Right lobe of liver (tissue), 6 donors: ENCODE measurements around the gene MT1M. TPM values are rescaled to one million over a fixed set of nuclear protein-coding genes. Genes with fewer than 3 reads are reported as not detected.
"Not testable (repeated sequence)": the region's sequence is repeated elsewhere in the genome, so short reads cannot be mapped to it uniquely, and the experiment has no call there.

Experiments
- ATAC-seq, 4 donors: fragments of 200-7000 bp; cut with Tn5 transposase; one replicate each; pipeline ENCODE4 v1.9.1; 2020; ENCODE audit warnings: mild to moderate bottlenecking in 4 of 4, moderate library complexity in 4 of 4
- DNase-seq, 3 donors: peaks; one replicate each; pipeline ENCODE4 v3.0.0-alpha.2; 2020
- H3K27ac ChIP-seq, 3 donors: fragments of 200-600 bp; one replicate each; pipeline ENCODE4 v1.8.0; 2022
- H3K27me3 ChIP-seq, 2 donors: fragments of 200-600 bp; one replicate each; pipeline ENCODE4 v1.8.0; 2022
- H3K36me3 ChIP-seq, 4 donors: fragments of 200-600 bp; sonication (generic) in 1 of 4; one replicate each; pipeline versions ENCODE4 v1.5.1 to v1.8.0; 2017 to 2022; ENCODE audit warnings: control low read depth in 1 of 4
- H3K4me1 ChIP-seq, 4 donors: fragments of 200-600 bp; sonication (generic) in 1 of 4; one replicate each; pipeline versions ENCODE4 v1.5.1 to v1.8.0; 2017 to 2022; ENCODE audit warnings: control low read depth in 1 of 4
- H3K4me3 ChIP-seq, 3 donors: fragments of 200-600 bp; one replicate each; pipeline ENCODE4 v1.8.0; 2022
- H3K9me3 ChIP-seq, 4 donors: fragments of 200-600 bp; sonication (generic) in 1 of 4; one replicate each; pipeline versions ENCODE4 v1.5.1 to v1.8.0; 2017 to 2022; ENCODE audit warnings: control low read depth in 1 of 4
- CTCF ChIP-seq, 4 donors: fragments of 200-600 bp in 3 of 4; fragments of 450-650 bp in 1 of 4; IDR thresholded peaks; one replicate each; pipeline versions ENCODE4 v1.5.1 to v1.8.0; 2016 to 2022; ENCODE audit warnings: antibody characterized with exemption in 4 of 4, mild to moderate bottlenecking in 2 of 4
- POLR2A ChIP-seq: fragments of 450-650 bp; IDR thresholded peaks from one replicate; pipeline ENCODE4 v1.6.1; 2017; ENCODE audit warnings: antibody characterized with exemption, mild to moderate bottlenecking
- WGBS: methylation state at CpG from one replicate; pipeline ENCODE4 v1.1.6; 2018; ENCODE audit warnings: low coverage, low lambda C conversion rate; ENCODE audit not compliant: insufficient coverage; ENCODE audit errors: missing lambda C conversion rate; 5-methylcytosine and 5-hydroxymethylcytosine counted together
- intact Hi-C, 2 donors: fragments of 100-400 bp; cut with DNase I; formaldehyde crosslinking; loops; one replicate each; pipeline versions ENCODE4 v1.11.2 to v1.14.1; 2022
- total RNA-seq, 6 experiments: library from RNA; depleted of rRNA in 2 of 6; stranded (reverse); fragments of >200 nt in 2 of 6; fragmentation: NEBNext Ultra II Directional in 3 of 6; extraction: Animal tissue kit (Norgen Biotek cat#: 25700) in 3 of 6; gene quantifications; one replicate each; pipeline versions ENCODE4 v1.1.0 to v1.2.4, GENCODE V29; 2016 to 2023
- donor health status: DM: no; HTN: yes; CAD: no.
- donor health status: DM: no; HTN: no; CAD: no.
- donor health status: DM: no; HTN: no; CAD: no.
- donor health status: DM: no; HTN: yes; CAD: no.
- donor health status: DM: no; HTN: yes; CAD: no.

The MT1M gene
- total RNA-seq, 6 experiments from 2014 or later: 8.6 to 569 (median 84.5) TPM

- DNase-seq: no peak
- WGBS: no CpG with 5 or more reads among the region's 2 CpGs
- peaks cover 0 to 9% (median 0%) of the 10 kb centered on the region in 4 donors for H3K4me1 ChIP-seq
- no peak for ATAC-seq
- H3K27ac ChIP-seq: peak overlapping the region in 2 of 3 donors; percentile 69 to 88
- no peaks in the 10 kb centered on the region for H3K9me3 ChIP-seq
- H3K27me3 ChIP-seq: no peaks in the 10 kb centered on the region
- intact Hi-C loops: no loop called here
- TF ChIP-seq CTCF (IDR thresholded peaks at IDR 0.05) (no peak), POLR2A (no peak)
- H3K4me3 ChIP-seq: peak overlapping the region; percentile 18 to 85 (median 73)
- no peaks in the 10 kb centered on the region for H3K36me3 ChIP-seq
Observed at GRCh38 chr16:56670620-56670934, 38.1 kb downstream of the MT1M start.

- H3K9me3 ChIP-seq, intact Hi-C loops, ATAC-seq, H3K36me3 ChIP-seq, H3K27me3 ChIP-seq, H3K4me1 ChIP-seq, DNase-seq: not testable (repeated sequence)
- peak overlapping the region in 1 of 3 donors; percentile 88 for H3K27ac ChIP-seq
- H3K4me3 ChIP-seq: peak overlapping the region in 1 of 3 donors; percentile 73
- 14% methylated on average over 1 of the region's 2 CpGs for WGBS
Observed at GRCh38 chr16:56671691-56672090, 39.2 kb downstream of the MT1M start.

GRCh38 chr16:56672171-56672570 is 39.7 kb downstream of the MT1M start:
- H3K36me3 ChIP-seq, H3K4me1 ChIP-seq, DNase-seq, intact Hi-C loops, H3K9me3 ChIP-seq, H3K4me3 ChIP-seq, H3K27me3 ChIP-seq, ATAC-seq: not testable (repeated sequence)
- WGBS: 77% methylated on average over 3 of the region's 3 CpGs
- peak overlapping the region in 1 of 3 donors; percentile 88 for H3K27ac ChIP-seq

- no peak overlapping the region for H3K27ac ChIP-seq
- TF ChIP-seq CTCF (IDR thresholded peaks at IDR 0.05): no peak
- TF ChIP-seq POLR2A: no peak
- no peaks in the 10 kb centered on the region for H3K27me3 ChIP-seq
- DNase-seq (no peak), ATAC-seq (no peak)
- WGBS: 80% methylated on average over 10 of the region's 11 CpGs
- no peaks in the 10 kb centered on the region for H3K36me3 ChIP-seq
- intact Hi-C loops: no loop called here
- no peak overlapping the region for H3K4me3 ChIP-seq
- no peaks in the 10 kb centered on the region for H3K9me3 ChIP-seq
- peaks cover 0 to 9% (median 0%) of the 10 kb centered on the region in 4 donors for H3K4me1 ChIP-seq
Observed at GRCh38 chr16:56672761-56673536, 40.5 kb downstream of the MT1M start.

GRCh38 chr16:56673921-56674320 is 41.5 kb downstream of the MT1M start:
- H3K4me3 ChIP-seq: no peak overlapping the region
- intact Hi-C loops: no loop called here
- H3K9me3 ChIP-seq: no peaks in the 10 kb centered on the region
- H3K27me3 ChIP-seq: no peaks in the 10 kb centered on the region
- ATAC-seq: peak; percentile 28 to 63 (median 44)
- 25% methylated on average over 12 of the region's 12 CpGs for WGBS
- no peak overlapping the region for H3K27ac ChIP-seq
- no peak for TF ChIP-seq POLR2A
- peak; percentile 66 to 78 (median 72) for TF ChIP-seq CTCF (IDR thresholded peaks at IDR 0.05)
- H3K4me1 ChIP-seq: peaks cover 0 to 3% (median 0%) of the 10 kb centered on the region in 4 donors
- DNase-seq: no peak
- H3K36me3 ChIP-seq: no peaks in the 10 kb centered on the region

GRCh38 chr16:56674570-56674969 is 42.1 kb downstream of the MT1M start:
- intact Hi-C loops, H3K27me3 ChIP-seq, H3K4me3 ChIP-seq: not testable (repeated sequence)

More at GRCh38 chr16:56674570-56674969, 42.1 kb downstream of the MT1M start:
- not testable (repeated sequence) for H3K36me3 ChIP-seq, ATAC-seq, H3K9me3 ChIP-seq, DNase-seq, H3K27ac ChIP-seq, H3K4me1 ChIP-seq
- 80% methylated on average over 3 of the region's 6 CpGs for WGBS
